GM10266 (cell line): ENCODE measurements around the gene GHRHR.
A peak's percentile ranks its signal among the peaks of the same experiment; 100 is the strongest.

Experiments
- DNase-seq: peaks from one replicate; pipeline ENCODE4 v3.0.0; 2012; ENCODE audit errors: extremely low spot score
- TF ChIP-seq, protein P1 (sequence below): IDR thresholded peaks from 2 replicates; pipeline ENCODE4 v1.5.1; 2012; ENCODE audit warnings: mild to moderate bottlenecking, low read depth; ENCODE audit not compliant: control insufficient read depth, insufficient read depth; ENCODE audit errors: missing control alignments

The GHRHR gene

DNA sequence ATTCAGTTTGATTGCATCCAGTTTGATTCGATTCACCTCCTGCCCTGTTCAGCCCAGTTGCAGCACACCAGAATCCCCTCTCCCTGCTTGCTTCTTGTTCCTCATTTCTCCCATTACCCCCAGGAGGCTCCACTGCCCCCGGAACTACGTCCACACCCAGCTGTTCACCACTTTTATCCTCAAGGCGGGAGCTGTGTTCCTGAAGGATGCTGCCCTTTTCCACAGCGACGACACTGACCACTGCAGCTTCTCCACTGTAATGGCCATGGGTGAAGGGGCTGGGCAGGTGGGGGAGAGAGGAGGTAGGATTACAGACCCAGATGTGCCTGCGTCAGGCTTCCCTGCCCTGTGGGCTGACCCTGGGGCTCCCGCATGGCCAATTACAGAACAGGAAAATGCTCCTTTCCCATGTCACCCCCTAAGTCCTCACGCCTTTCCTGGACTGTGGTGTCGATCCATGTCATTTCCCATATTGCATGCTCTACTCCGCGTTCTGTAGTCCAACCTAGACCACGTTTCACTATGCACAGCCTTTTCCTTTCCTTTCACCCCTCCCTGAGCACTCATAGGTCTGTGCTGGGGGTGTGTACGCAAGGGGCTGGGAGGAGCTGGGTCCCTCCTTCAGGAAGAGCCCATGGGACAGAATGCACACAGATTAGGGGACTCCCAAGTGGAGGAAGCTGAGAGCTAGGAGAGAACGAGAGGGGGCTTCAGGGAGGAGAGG, 8.2 kb downstream of the GHRHR start:
- TF ChIP-seq, protein P1, sequence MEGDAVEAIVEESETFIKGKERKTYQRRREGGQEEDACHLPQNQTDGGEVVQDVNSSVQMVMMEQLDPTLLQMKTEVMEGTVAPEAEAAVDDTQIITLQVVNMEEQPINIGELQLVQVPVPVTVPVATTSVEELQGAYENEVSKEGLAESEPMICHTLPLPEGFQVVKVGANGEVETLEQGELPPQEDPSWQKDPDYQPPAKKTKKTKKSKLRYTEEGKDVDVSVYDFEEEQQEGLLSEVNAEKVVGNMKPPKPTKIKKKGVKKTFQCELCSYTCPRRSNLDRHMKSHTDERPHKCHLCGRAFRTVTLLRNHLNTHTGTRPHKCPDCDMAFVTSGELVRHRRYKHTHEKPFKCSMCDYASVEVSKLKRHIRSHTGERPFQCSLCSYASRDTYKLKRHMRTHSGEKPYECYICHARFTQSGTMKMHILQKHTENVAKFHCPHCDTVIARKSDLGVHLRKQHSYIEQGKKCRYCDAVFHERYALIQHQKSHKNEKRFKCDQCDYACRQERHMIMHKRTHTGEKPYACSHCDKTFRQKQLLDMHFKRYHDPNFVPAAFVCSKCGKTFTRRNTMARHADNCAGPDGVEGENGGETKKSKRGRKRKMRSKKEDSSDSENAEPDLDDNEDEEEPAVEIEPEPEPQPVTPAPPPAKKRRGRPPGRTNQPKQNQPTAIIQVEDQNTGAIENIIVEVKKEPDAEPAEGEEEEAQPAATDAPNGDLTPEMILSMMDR = no peak
- DNase-seq = no peak

DNA sequence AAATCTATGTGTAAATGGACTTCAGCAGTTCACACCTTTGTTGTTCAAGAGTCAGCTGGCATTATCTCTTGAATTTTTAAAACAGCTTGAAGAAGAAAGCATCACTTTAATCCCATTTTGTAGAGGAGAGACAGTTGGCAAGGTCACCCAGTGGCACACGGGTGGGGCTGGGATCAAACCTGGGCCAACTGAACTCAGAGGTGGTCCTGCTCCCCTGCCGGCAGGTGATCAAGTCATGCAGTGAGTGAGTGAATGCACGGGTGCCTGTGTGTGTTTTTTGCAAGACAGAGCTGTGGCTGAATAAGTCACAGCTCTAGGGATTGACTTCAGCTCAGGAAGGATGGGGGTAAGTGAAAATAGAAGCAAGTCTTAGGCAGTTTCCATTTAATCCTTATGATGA, 9.5 kb downstream of the GHRHR start:
- TF ChIP-seq, protein P1 = no peak
- no peak for DNase-seq

DNA sequence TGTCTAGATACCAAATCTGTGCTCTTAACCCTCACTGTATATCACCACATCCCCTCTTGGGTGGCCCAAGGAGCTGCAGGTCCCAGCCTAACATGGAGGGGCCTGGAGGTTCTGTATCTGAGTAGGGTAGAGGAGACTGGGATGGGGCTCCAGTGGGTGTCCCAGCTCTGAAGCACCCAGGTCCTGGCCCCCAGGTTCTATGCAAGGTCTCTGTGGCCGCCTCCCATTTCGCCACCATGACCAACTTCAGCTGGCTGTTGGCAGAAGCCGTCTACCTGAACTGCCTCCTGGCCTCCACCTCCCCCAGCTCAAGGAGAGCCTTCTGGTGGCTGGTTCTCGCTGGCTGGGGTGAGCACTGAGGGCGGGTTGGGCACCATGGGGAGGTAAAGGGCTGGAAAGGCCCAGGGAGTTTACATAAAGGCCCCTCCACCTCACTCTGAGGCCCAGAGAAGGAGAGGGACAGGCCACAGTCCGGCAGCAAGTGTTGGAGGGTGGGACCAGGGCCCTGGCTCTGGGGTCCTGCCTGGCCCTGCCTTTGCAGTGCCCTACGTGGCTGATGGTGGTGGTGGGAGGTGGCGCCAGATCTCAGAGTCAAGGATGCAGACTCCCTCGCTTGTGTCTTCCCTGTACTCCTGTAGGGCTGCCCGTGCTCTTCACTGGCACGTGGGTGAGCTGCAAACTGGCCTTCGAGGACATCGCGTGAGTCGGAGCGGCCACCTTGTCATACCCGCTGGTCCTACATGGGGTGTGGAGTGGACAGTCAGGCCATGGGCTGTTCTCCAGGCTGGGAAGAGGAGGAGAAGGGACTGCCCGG, 10.2 kb downstream of the GHRHR start:
- DNase-seq = no peak
- TF ChIP-seq, protein P1 = no peak

DNA sequence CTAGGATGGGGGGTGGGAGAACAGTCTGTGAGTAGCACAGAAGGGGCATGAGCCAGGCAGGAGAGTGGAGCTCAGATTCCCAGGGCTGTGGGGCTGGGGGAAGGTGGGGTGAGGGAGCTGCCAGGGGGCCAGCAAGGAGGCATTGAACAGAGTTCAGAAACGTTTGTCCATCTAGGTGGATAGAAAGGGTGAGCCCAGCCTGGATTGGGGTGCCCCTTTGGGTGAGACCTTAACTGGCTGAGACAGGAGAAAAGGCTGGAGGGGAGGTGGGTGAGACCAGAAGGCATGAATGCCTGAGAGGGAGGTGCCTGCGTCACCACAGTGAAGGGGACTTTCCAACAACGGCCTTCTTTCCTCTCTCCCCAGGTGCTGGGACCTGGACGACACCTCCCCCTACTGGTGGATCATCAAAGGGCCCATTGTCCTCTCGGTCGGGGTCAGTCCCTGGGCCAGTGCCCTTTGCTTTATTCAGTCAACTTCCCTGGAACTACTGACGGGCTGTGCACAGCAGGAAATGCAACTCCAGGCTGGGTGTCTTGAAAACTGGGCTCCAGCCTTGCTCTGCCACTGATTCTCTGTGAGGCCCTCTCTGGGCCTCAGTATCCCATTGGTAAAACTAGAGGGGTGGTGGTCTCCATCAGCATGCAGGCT, 11.0 kb downstream of the GHRHR start:
- TF ChIP-seq, protein P1 = peak; percentile 80
- peak; percentile 85 for DNase-seq

DNA sequence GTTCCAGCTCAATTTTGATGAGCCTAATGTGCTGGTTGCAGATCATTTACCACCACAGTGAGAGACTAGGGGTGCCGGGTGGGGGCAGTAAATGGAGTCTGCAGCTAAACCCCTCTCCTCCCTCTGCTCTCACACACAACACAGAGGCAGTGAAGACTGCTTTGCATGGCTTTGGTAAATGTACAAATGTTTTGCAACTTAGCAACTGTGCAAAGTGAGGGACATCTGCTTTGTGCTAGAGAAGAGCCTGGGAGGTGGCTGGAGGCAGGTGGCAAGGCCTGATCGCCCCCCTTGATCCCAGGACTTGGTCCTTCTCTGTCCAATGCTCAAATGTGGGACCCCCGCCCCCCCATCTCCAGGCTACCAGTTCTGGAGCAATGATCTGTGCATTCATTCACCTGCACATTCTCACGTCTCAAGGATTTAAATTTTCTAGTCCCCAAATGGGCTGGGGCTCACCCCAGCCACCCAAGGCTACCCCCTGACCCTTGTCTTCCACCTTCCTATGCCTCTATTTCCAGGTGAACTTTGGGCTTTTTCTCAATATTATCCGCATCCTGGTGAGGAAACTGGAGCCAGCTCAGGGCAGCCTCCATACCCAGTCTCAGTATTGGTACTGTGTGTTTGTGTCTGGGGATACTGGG, 11.6 kb downstream of the GHRHR start:
- TF ChIP-seq, protein P1 = no peak
- DNase-seq = no peak

DNA sequence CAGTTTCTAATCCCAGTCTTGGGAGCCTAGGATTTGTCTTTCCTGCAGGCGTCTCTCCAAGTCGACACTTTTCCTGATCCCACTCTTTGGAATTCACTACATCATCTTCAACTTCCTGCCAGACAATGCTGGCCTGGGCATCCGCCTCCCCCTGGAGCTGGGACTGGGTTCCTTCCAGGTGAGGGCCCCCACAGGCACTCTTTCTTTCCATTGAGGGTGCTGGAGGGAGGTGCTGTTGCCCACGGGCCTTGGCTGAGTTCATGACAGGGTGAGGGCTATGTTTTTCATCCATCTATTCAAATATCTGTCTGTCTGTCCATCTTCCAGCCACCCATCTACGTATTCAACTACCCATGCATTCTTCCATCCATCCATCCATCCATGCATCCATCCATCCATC, 12.6 kb downstream of the GHRHR start:
- TF ChIP-seq, protein P1 = no peak
- no peak for DNase-seq
